SK-N-DZ (cell line): ENCODE measurements around the gene ASIC3. TPM values are rescaled to one million over a fixed set of nuclear protein-coding genes. Genes with fewer than 3 reads are reported as not detected.
A peak's percentile ranks its signal among the peaks of the same experiment; 100 is the strongest.
"Not testable (repeated sequence)": the region's sequence is repeated elsewhere in the genome, so short reads cannot be mapped to it uniquely, and the experiment has no call there.

Source experiments
- DNase-seq: peaks from one replicate; pipeline ENCODE4 v3.0.0-alpha.2; 2015; ENCODE audit warnings: low spot score
- polyA plus RNA-seq, 2 experiments: library from polyadenylated mRNA; depleted of rRNA; stranded (reverse); fragments of >200 nt; gene quantifications; 2 replicates each; pipeline ENCODE4 v1.2.3, GENCODE V29; 2014

ASIC3 gene
- polyA plus RNA-seq (2014; cell fraction: cytosol; rRNA removed): 0.51 and 0.56 TPM in 2 replicates
- 3.7 and 9.3 TPM in 2 replicates for polyA plus RNA-seq (2014; cell fraction: nucleus; rRNA removed)

DNA sequence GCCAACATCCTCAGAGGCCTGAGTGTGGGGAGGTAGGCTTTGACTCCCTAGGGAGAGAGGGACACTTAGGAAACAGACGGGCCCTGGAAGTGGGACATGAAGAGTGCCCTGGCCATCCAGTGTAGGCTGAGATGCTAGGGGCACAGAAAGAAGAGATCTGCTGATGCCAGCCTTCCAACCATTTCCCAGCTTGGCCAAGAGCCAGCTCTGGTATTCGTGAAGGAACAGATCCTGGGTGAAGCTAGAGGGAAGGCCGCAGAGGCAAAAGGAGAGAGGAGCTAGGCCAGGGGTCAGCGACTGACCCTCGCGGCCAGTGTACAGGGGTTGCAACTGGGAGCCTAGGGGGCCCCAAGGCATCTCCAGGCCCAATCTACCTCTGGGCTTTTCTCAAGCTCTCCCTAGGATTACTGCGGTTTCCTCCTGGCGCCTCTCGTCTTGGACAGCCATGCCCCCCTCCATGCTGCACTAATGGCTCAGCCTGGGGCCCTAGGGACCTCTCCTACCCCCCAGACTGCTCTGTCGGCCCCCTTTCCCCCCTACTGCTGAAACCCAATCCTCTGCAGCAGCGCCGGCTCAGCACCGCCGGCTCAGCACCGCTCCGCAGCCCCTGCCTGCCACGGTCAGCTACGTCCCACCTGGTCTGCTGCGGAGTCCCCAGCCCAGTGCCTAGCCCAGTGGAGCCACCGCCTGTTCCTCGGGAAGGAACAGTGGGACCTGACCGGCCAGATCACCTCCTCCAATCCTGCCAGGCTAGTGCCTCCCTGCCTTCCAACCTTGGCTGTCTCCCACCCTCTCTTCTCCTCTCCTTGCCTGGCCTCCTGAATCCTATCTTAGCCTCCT is at the start of gene ASIC3:
Gene ASIC3 (plus strand): TSS at position 556 of the 840 bp plus-strand sequence. CDS start 355 bp downstream, outside the sequence.
- DNase-seq: no peak

- no peak for DNase-seq
These were observed 49.3 kb upstream of the ASIC3 start for GRCh38 chr7:150999001-150999400.

DNA sequence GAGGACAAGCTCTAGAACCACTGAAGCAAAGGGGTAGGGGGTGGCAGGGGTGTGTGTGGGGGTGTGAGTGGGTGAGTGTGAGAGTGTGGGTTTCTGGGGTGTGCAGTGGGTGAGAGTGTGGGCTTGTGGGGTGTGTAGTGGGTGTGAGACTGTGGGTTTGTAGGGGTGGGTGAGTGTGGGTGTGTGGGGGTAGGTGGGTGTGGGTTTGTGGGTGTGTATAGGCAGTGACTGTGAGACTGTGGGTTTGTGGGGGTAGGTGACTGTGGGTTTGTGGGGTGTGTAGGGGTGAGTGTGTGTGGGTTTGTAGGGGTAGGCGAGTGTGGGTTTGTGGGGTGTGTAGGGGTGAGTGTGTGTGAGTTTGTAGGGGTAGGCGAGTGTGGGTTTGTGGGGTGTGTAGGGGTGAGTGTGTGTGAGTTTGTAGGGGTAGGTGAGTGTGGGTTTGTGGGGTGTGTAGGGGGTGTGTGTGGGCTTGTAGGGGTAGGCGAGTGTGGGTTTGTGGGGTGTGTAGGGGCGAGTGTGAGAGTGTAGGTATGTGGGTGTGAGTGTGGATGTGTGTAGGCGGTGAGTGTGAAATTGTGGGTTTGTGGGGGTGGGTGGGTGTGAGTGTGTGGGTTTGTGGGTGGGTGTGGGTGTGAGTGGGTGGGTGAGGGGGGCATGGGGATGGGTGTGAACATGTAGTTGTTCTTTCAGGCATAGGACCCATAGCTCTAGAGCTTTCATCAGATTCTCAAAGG is 48.7 kb upstream of the ASIC3 start:
- no peak for DNase-seq

DNA sequence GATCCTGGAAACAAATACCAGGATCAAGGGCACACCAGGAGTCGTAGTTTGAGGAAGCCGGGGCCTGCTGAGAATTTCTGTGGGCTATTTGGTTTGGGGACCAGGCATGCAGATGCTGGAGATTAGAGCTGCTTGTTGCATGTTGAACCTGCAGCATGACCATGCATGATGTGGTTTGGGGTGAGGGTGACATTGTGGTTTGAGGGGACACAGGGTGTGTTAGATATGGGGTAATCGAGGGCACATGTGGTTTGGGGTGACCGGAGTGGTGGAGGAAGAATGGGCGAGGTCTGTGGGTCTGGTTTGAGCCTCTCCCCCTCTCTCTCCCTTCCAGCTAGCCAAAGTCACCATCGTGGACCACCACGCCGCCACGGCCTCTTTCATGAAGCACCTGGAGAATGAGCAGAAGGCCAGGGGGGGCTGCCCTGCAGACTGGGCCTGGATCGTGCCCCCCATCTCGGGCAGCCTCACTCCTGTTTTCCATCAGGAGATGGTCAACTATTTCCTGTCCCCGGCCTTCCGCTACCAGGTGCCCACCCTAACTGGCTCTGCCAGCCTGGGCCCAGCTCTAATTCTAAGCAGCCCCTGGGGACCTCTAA is 47.3 kb upstream of the ASIC3 start:
- DNase-seq: no peak

- no peak for DNase-seq
These were observed 46.8 kb upstream of the ASIC3 start for GRCh38 chr7:151001546-151001945.

DNA sequence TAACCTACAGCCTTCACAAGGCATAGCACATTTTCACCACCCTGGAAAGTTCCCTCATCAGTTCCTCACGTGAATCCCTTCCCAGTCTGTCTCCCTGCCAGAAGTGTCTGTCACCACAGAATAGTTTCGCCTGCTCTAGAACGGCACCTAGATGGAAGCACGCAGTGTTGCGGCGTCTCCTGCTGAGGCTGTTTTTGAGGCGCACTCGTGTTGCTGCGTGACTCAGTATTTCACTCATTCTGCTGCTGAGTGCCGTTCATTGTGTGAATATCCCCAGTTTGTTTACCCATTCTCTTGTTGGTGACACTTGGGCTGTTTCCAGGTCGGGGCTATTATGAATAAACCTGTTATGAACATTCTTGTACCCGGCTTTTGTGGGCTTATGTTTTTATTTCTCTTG is 44.8 kb upstream of the ASIC3 start:
- DNase-seq: no peak

DNA sequence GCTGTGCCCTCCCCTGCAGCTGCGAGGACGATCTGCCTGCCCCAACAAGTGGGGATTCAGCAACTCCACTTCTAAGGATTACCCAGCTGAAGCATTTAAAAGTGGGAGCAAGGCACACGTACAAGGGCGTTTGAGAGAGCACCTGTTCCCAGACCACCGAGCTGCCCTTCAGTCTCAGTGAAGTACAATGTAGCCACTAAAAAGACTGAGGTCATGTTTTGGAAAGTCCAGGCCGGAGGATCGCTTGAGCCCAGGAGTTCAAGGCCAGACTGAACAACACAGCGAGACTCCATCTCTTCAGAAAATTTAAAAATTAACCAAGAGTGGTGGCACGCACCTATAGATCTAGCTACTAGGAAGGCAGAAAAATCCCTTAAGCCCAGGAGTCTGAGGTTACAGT is 42.8 kb upstream of the ASIC3 start:
- DNase-seq: no peak

DNA sequence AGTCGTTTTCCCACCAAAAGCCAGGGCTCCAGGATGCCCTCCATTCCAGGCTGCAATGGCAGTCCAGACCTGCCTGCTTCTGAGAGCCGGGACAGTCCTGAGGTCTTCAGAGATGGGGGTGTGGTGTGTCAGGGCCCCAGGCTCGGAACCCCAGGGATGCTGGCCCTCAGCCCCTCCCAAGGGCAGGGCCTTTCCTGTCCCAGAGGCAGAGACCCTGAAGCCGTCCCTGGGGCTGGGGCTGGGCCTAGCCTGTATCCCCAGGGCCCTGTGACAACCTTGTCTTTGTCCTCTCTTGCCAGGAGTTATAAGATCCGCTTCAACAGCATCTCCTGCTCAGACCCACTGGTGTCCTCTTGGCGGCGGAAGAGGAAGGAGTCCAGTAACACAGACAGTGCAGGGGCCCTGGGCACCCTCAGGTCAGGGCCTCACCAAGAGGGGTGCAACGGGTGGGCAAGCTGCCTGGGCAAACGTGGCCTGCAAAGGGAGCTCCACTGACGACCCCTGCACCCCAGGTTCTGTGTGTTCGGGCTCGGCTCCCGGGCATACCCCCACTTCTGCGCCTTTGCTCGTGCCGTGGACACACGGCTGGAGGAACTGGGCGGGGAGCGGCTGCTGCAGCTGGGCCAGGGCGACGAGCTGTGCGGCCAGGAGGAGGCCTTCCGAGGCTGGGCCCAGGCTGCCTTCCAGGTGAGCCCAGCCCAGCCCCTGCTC is 41.6 kb upstream of the ASIC3 start:
- DNase-seq: no peak

DNA sequence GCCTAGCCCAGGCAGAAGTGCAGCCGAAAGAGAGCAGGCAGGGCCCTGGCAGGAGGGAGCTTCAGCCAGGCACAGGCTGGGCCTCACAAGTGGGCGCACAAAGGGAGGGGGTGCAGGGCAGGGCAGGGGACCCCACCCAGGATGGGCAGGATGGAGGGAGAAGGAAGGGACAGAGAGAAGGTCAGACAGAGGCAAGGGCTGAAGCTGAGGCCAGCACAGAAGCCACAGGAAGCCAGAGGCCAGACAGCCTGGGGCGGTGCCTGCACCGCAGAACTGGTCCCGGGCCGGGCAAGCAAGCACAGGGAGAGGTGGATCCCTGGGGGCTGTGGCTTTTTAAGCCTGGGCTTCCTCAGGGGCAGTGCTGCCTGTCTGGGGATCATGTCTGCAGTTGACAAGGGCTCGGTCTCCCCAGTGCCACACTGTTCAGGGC is 40.8 kb upstream of the ASIC3 start:
- no peak for DNase-seq

GRCh38 chr7:151008143-151008510 is 40.2 kb upstream of the ASIC3 start:
- no peak for DNase-seq

GRCh38 chr7:151008511-151009323 is 39.6 kb upstream of the ASIC3 start:
- DNase-seq: no peak

GRCh38 chr7:151009327-151010036 is 38.8 kb upstream of the ASIC3 start:
- no peak for DNase-seq

- no peak for DNase-seq
These were observed 38.4 kb upstream of the ASIC3 start for GRCh38 chr7:151010037-151010306.

GRCh38 chr7:151010307-151011096 is 37.8 kb upstream of the ASIC3 start:
- peak; percentile 78 for DNase-seq

GRCh38 chr7:151011097-151011409 is 37.3 kb upstream of the ASIC3 start:
- no peak for DNase-seq

- not testable (repeated sequence) for DNase-seq
These were observed 36.7 kb upstream of the ASIC3 start for GRCh38 chr7:151011616-151012015.

DNA sequence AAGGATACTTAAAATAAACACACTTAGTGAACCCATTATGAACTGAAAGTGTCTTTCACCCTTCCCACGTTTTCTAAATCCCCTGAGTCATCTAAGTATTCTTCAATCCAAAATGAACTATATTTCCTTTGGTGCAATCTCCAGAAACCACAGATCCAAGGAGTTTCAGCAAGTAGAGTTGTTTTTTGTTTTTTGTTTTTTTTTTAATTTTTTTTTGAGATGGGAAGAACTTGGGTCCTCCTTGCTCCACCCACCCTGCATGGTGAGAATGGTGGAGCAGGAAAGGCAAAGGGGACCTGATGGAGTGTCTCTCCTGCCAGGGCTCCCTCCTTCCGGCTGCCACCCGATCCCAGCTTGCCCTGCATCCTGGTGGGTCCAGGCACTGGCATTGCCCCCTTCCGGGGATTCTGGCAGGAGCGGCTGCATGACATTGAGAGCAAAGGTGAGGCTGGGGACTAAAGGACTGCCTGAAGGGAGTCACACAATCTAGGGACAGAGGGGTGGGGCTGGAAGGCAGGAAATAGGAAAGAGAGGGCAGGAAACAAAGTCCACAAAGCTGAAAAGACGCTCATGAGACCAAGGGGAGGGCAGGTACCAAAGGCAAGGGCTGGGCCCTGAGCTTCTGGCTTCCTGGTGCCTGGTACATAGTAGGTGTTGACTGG is 36.2 kb upstream of the ASIC3 start:
- no peak for DNase-seq

GRCh38 chr7:151012911-151013347 is 35.4 kb upstream of the ASIC3 start:
- peak; percentile 78 for DNase-seq

- DNase-seq: no peak
These were observed 35.0 kb upstream of the ASIC3 start for GRCh38 chr7:151013356-151013732.
